GM08714 (cell line): ENCODE measurements around the gene DUSP8.

ENCODE experiments used
- H3K4me3 ChIP-seq: fragments of 200-500 bp; sonication (Bioruptor generic); 2 replicates; pipeline ENCODE4 v1.5.1; 2014; ENCODE audit warnings: mild to moderate bottlenecking, low read length, inconsistent platforms
- ZNF274 ChIP-seq: IDR thresholded peaks from 2 replicates; pipeline ENCODE4 v1.6.1; 2012; ENCODE audit warnings: mild to moderate bottlenecking, low read depth, low read length

DUSP8 gene

GRCh38 chr11:1574238-1574932 lies 2.3 kb upstream of the DUSP8 start:
- no peak for TF ChIP-seq ZNF274
- H3K4me3 ChIP-seq, result no peak overlapping the region

- no peak for TF ChIP-seq ZNF274
- H3K4me3 ChIP-seq, result no peak overlapping the region
Observed at GRCh38 chr11:1573903-1574237, 1.8 kb upstream of the DUSP8 start.

DNA sequence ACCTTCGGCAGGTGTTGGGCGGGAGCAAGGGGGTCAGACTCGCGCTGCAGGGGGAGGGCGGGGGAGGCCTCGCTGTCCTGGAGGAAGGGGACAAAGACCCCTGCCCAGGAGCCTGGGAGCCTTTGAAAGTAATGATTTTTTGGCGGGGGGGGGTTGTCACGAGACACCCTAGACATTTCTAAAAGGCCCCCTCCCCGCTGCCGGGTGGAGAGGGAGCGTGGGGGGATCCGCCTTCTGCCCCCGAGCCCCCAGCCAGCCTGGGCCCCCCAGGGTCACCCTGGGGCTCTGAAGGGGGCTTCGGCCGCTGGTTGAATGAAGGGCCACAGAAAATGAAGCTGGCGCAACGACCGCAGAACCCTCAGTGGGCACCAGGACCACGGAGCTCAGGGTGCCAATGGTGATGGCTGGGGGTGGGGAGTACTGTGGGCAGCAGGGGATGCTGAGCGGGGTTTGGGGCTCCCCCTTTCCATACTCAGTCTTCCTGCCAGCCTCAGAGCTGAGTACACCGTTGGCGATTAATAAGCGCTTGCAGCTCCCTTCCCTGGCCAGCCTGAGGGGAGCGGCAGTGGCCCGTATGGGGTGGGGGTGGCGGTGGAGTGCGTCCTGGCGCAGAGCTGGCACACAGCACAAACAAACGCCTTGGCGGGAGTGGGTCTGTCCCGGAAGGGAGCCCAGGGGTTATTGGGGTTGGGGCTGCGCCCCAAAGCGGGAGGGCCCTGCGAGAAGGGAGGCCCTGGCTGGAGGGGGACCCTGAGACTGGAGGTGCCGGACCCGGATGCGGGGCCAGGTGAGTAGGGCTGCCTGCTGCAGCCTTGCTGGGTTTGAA lies 1.2 kb upstream of the DUSP8 start:
- H3K4me3 ChIP-seq, result no peak overlapping the region
- TF ChIP-seq ZNF274, result no peak

DNA sequence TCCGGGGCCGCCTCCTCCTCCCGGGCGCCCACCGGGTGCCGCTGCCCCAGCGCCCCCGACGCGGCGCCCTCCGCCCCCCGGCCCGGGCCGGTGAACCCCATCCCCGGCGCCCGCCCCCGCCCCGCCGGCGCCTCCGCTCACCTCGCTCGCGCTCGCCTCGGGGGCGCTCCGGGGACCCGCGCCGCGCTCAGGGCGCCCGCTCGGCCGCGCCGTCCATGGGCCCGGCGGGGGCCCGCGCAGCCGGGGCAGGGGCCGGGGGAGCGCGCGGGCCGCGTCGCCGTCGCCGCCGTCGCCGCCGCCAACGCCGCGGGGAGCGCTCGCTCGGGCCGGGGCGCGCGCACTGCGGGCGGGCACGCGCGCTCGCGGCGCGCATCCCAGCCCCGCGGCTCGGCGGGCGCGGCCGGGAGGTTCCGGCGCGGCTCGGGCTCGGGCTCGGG lies 293 bp downstream of the DUSP8 start:
- H3K4me3 ChIP-seq, result no peak overlapping the region
- TF ChIP-seq ZNF274, result no peak

DNA sequence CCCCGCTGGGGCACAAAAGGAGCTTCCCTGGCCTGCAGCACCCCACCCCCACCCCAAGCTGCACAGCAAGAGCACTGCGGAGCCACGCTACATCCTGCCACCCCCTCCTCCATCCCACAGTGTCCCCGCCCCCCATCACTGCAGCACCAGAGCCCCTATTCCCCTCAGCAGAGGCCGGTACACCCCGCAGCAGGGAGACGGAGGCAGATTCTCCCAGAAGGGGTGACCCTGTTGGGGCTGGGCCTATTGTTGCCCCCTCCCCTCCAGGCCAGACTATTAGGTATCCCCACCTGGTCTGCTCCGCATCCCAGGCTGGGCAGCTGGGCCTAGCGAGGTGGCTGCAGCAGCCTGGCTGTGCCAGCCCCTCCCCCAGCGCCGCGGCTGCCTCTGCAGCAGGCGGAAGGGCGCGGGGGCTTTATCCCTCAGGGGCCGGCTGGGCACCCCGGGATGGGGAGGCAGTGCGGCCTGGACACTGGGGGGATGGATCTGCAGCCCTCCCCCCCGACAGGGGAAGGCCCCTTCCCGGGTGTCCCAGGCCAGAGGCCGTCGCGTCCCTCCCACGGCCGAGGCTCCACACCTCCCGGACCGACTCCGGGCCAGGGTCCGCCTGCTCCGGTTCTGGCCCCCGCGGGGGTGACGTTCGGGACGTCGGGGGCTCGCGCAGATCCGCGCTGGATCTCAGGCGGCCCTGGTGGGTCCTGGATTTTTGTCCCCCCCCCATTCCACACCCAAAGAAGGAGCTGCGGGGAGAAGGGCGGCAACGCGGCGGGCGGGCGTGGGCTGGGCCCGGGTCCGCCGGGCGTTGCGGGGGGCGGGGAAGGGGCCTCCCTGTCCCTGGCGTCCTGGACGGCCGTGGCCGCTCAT lies 943 bp downstream of the DUSP8 start:
- no peak for TF ChIP-seq ZNF274
- H3K4me3 ChIP-seq, result no peak overlapping the region

DNA sequence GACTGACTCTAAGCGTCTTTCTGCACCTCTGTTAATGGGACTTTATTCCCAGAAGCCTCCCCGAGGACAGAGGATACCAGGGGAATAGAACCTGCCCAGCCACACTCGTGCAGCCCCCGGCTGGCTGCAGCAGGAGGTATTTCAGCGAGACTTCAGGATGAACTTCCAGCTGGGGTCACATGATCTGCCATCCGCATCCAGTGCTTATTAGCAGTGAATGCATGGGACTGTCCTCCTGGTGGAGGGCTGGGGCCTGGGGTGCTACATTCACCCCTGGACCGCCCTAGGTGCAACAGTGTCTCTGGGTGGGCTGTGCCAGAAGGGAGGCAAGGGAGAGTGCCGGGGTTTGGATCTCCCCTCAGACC lies 1.6 kb downstream of the DUSP8 start:
- TF ChIP-seq ZNF274, result no peak
- no peak overlapping the region for H3K4me3 ChIP-seq

- no peak overlapping the region for H3K4me3 ChIP-seq
- no peak for TF ChIP-seq ZNF274
Observed at GRCh38 chr11:1570001-1570453, 2.0 kb downstream of the DUSP8 start.

DNA sequence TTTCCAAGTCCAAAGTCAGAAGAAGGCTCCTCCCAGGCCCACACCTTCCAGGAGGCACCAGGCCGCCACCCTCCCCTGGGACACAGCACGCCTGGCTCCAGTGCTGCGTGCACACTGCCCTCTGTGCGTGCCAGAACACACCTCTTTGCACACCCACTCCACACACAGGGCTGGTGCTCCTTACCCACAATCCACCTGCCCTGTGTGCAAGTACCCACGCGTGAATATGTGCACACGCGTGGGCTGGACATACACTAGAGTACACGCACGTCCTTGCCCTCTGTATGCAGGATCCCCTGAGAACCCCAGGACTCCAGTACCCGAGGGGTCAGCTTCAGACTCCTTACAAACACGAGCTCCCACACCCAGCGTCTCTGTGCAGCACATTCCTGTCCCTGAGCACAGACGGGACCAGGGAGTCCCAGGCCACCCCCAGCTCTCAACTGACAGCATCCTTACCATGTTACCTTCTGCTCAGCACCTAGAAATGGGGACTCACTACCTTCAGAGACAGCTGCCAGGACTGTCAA lies 2.8 kb downstream of the DUSP8 start:
- no peak for TF ChIP-seq ZNF274
- no peak overlapping the region for H3K4me3 ChIP-seq

GRCh38 chr11:1568441-1568911 lies 3.6 kb downstream of the DUSP8 start:
- H3K4me3 ChIP-seq, result no peak overlapping the region
- TF ChIP-seq ZNF274, result no peak

- no peak for TF ChIP-seq ZNF274
- no peak overlapping the region for H3K4me3 ChIP-seq
Observed at GRCh38 chr11:1567721-1568100, 4.4 kb downstream of the DUSP8 start.

DNA sequence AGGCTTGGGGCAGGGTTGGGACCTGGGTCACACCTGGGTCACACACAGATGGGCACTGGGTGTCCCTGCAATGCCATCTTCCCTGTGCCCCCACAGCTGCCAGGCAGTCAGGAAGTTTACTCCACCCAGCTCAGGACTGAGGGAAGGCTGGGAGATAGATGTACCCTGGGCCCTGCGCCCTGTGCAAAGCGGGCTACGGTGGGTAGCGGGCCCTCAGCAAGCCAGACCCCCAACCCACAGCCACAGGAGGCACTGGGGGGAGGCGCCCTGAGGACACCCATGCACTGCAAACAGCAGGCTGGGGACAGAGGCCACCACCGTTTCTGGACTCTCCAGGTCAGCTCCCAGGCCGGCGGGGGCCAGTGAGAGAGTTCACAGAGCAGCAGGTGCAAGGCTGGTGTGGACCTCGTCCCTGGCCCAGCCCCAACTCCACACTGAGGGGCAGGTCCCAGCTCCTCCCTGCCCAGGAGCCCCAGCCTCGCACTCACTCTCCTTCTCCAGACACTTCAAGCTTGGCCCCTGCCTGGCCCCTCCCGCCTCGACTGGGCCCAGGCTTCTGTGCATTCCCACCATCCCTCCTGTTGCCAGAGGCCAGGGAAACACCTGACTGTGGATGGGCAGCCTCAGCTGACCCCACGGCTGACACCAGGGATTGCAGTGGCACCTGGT lies 4.9 kb downstream of the DUSP8 start:
- no peak overlapping the region for H3K4me3 ChIP-seq
- TF ChIP-seq ZNF274, result no peak

DNA sequence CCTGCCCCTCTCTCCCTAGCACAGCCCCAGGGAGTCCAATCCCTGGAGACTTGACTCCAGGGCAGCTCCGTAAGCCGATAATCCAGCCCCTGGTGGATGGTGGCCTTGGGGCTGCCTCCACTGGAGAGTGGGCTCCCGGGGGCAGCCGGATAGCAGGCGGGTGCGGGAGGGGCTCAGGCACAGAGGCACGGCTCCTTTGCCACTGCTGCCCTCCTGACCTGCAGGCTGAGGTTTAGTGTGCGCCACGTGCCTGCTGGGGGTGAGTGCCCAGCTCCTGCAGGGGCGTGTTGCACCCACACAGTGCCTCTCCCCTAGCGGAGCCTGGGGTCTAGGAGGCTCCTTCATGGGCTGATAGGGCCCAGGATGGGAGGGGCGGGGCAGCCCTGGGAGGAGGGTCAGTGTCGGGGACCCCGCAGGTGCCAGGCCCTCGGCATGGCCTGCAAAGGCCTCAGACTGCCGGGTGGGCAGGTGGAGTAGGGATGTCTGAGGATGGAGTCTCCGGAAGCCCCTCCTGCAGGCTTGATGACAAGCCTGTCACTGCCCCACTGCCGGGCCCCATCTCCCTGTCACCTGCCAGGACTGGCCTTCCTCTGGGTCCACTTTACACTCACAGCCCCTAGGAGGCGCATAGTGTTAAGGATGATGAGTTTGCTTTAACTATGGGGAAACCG lies 5.6 kb downstream of the DUSP8 start:
- H3K4me3 ChIP-seq, result no peak overlapping the region
- TF ChIP-seq ZNF274, result no peak

GRCh38 chr11:1565904-1566247 lies 6.2 kb downstream of the DUSP8 start:
- H3K4me3 ChIP-seq, result no peak overlapping the region
- TF ChIP-seq ZNF274, result no peak
